K562 (cell line): ENCODE results near the gene LDB2. TPM values are rescaled to one million over a fixed set of nuclear protein-coding genes. Genes with fewer than 3 reads are reported as not detected.

ENCODE experiments used
- ATAC-seq: fragments of 200-7000 bp; cut with Tn5 transposase; 3 replicates; pipeline ENCODE4 v1.9.1; 2020; ENCODE audit warnings: moderate library complexity
- BruUV-seq: library from RNA; stranded (reverse); fragments of 400-500 nt; replicated peaks from 2 replicates; lab custom pipeline; 2021; lab: Mats Ljungman, UMichigan
- CTCF ChIA-PET: fragments of 300-600 bp; formaldehyde crosslinking; extraction: SDS; loops from one replicate; lab custom pipeline; 2021; ENCODE audit warnings: low intra/inter-chr PET ratio; lab: Yijun Ruan, JAX
- POLR2A ChIA-PET: fragments of 300-600, 350-650 bp; sonication (Branson Sonifier 250); formaldehyde crosslinking; extraction: SDS; loops from one replicate; lab custom pipeline; 2021; ENCODE audit warnings: antibody characterized with exemption, inconsistent platforms; lab: Yijun Ruan, JAX
- DNase-seq, 4 experiments: peaks; one replicate each; pipeline versions ENCODE4 v3.0.0 to v3.0.0-alpha.2; 2011 to 2018; ENCODE audit warnings: low spot score in 3 of 4, mixed read lengths in 3 of 4; ENCODE audit errors: extremely low read depth in 1 of 4
- FAIRE-seq: peaks from 2 replicates; lab custom pipeline; 2011; peaks lifted over from hg19 to GRCh38; lab: Jason Lieb, UNC
- H2AFZ ChIP-seq: 2 replicates; pipeline ENCODE4 v1.6.0; 2011; ENCODE audit warnings: low read depth, low read length, control low read depth, inconsistent platforms
- H3K27ac ChIP-seq: fragments of 200-600 bp; 3 replicates; pipeline ENCODE4 v1.8.0; 2011; ENCODE audit warnings: low read depth, mild to moderate bottlenecking, control low read depth, inconsistent platforms, low read length, moderate library complexity, mixed read lengths; ENCODE audit errors: extremely low read depth
- H3K27me3 ChIP-seq, 2 experiments: fragments of 300-600 bp in 1 of 2; 2 replicates in 1 of 2; 3 replicates in 1 of 2; pipeline versions ENCODE4 v1.6.0 to v1.8.0; 2011; ENCODE audit warnings: inconsistent platforms in 2 of 2, low read length in 2 of 2, mild to moderate bottlenecking in 1 of 2, mixed read lengths in 1 of 2, moderate library complexity in 1 of 2; ENCODE audit not compliant: control insufficient read depth in 2 of 2, insufficient read depth in 2 of 2
- H3K36me3 ChIP-seq: fragments of 300-600 bp; 3 replicates; pipeline ENCODE4 v1.8.0; 2011; ENCODE audit warnings: mild to moderate bottlenecking, low read length, inconsistent platforms; ENCODE audit not compliant: control insufficient read depth, insufficient read depth
- H3K4me1 ChIP-seq, 2 experiments: fragments of 200-600 bp in 1 of 2; replicated peaks in 1 of 2; 2 replicates in 1 of 2; 3 replicates in 1 of 2; pipeline versions ENCODE4 v1.5.1 to v1.8.0; 2011; ENCODE audit warnings: inconsistent platforms in 2 of 2, low read length in 2 of 2, mild to moderate bottlenecking in 1 of 2, mixed read lengths in 1 of 2, moderate library complexity in 1 of 2; ENCODE audit not compliant: control insufficient read depth in 2 of 2, insufficient read depth in 2 of 2
- H3K4me2 ChIP-seq: 2 replicates; pipeline ENCODE4 v1.6.1; 2011; ENCODE audit warnings: low read length, control low read depth, inconsistent platforms, mixed read lengths; ENCODE audit not compliant: insufficient read depth
- H3K4me3 ChIP-seq: fragments of 200-600 bp; sonication (generic), shearing (Covaris generic); 2 replicates; pipeline ENCODE4 v1.5.1; 2016; ENCODE audit warnings: control low read depth, inconsistent platforms
- H3K79me2 ChIP-seq: fragments of 200-600 bp; 3 replicates; pipeline ENCODE4 v1.8.0; 2011; ENCODE audit warnings: low read length, inconsistent platforms; ENCODE audit not compliant: control insufficient read depth, insufficient read depth
- H3K9ac ChIP-seq, 2 experiments: 2 replicates each; pipeline versions ENCODE4 v1.6.0 to v1.6.1; 2011; ENCODE audit warnings: low read depth in 2 of 2, low read length in 2 of 2, control low read depth in 1 of 2, inconsistent platforms in 1 of 2, mild to moderate bottlenecking in 1 of 2, mixed read lengths in 1 of 2; ENCODE audit not compliant: insufficient read depth in 1 of 2
- H3K9me1 ChIP-seq: one replicate; pipeline ENCODE4 v1.6.0; 2011; ENCODE audit warnings: inconsistent platforms, mild to moderate bottlenecking, low read length, moderate library complexity; ENCODE audit not compliant: control insufficient read depth, insufficient read depth
- H3K9me3 ChIP-seq: replicated peaks from 2 replicates; pipeline ENCODE4 v1.5.1; 2011; ENCODE audit warnings: low read depth, low read length, inconsistent platforms; ENCODE audit not compliant: control insufficient read depth, insufficient read depth
- H4K20me1 ChIP-seq: replicated peaks from 2 replicates; pipeline ENCODE4 v1.6.1; 2011; ENCODE audit warnings: low read length, inconsistent platforms, mixed read lengths; ENCODE audit not compliant: control insufficient read depth, insufficient read depth
- BCL6 ChIP-seq: fragments of 250-450 bp; sonication (Bioruptor Pico); IDR thresholded peaks from 2 replicates; pipeline ENCODE4 v1.4.0; 2020
- CBFB ChIP-seq: sonication (generic); formaldehyde crosslinking; IDR thresholded peaks from 2 replicates; pipeline ENCODE4 v1.4.0; 2020; ENCODE audit warnings: mild to moderate bottlenecking, missing genetic modification reagents
- ETV1 ChIP-seq: fragments of 450-650 bp; conservative IDR thresholded peaks from 2 replicates; pipeline ENCODE4 v1.6.1; 2016; ENCODE audit warnings: missing genetic modification characterization, control low read depth, low read depth, missing compliant biosample characterization
- IRF9 ChIP-seq: fragments of 450-650 bp; IDR thresholded peaks from 2 replicates; pipeline ENCODE4 v1.6.1; 2016; ENCODE audit warnings: missing biosample characterization, missing genetic modification characterization
- MAFK ChIP-seq: IDR thresholded peaks from 2 replicates; pipeline ENCODE4 v1.6.1; 2011; ENCODE audit warnings: low read length, improper control_type of control experiment
- MAZ ChIP-seq, 2 experiments: fragments of 450-650 bp in 1 of 2; sonication (generic) in 1 of 2; formaldehyde crosslinking; IDR thresholded peaks in 1 of 2; conservative IDR thresholded peaks in 1 of 2; 2 replicates each; pipeline versions ENCODE4 v1.4.0 to v1.5.0; 2020; ENCODE audit warnings: mild to moderate bottlenecking in 1 of 2, missing genetic modification reagents in 1 of 2
- NR3C1 ChIP-seq: sonication (generic); formaldehyde crosslinking; IDR thresholded peaks from 2 replicates; pipeline ENCODE4 v1.8.1; 2022; ENCODE audit warnings: missing genetic modification reagents
- RNF2 ChIP-seq: sonication (generic); IDR thresholded peaks from 2 replicates; pipeline ENCODE4 v1.6.1; 2016
- STAT5B ChIP-seq: fragments of 250-450 bp; sonication (Bioruptor Pico); IDR thresholded peaks from 2 replicates; pipeline ENCODE4 v1.8.0; 2021; ENCODE audit warnings: mild to moderate bottlenecking, inconsistent platforms
- XRCC3 ChIP-seq: fragments of 450-650 bp; IDR thresholded peaks from 2 replicates; pipeline ENCODE4 v1.6.1; 2017; ENCODE audit warnings: mild to moderate bottlenecking, moderate library complexity
- WGBS: fragments of 100-300 bp; shearing (Covaris generic); methylation state at CpG from one replicate; pipeline ENCODE4 v1.1.6; 2016; ENCODE audit warnings: low coverage, mixed read lengths; ENCODE audit not compliant: insufficient coverage; ENCODE audit errors: missing lambda C conversion rate; 5-methylcytosine and 5-hydroxymethylcytosine counted together
- in situ Hi-C: fragments of 300-500 bp; cut with MboI; formaldehyde crosslinking; loops from 4 replicates; pipeline ENCODE4 v1.15.0; 2018; ENCODE audit warnings: inconsistent platforms, mixed read lengths
- intact Hi-C: fragments of 100-400 bp; cut with micrococcal nuclease; formaldehyde crosslinking; loops from 2 replicates; pipeline ENCODE4 v1.14.2; 2022
- polyA plus RNA-seq, 8 experiments: library from polyadenylated mRNA; depleted of rRNA in 4 of 8; stranded (reverse) in 5 of 8; unstranded in 3 of 8; fragments of >200 nt; fragmentation: Nextera tagmentation in 2 of 8; fragmentation: Illumina TruSeq in 1 of 8; extraction: Ambion mirVana in 2 of 8; extraction: Trizol in 1 of 8; gene quantifications; 2 replicates each; pipeline versions ENCODE4 v1.2.1 to v1.2.3, GENCODE V29; 2011 to 2014; ENCODE audit warnings: inconsistent platforms in 1 of 8, missing spikeins in 1 of 8
- total RNA-seq, 7 experiments: library from RNA; depleted of rRNA in 6 of 7; stranded (reverse); fragments of >200 nt in 6 of 7; fragmentation: Illumina TruSeq in 2 of 7; extraction: Trizol in 2 of 7; gene quantifications; 2 replicates each; pipeline versions ENCODE4 v1.2.1 to v1.2.3, GENCODE V29; 2011 to 2021; ENCODE audit warnings: low replicate concordance in 1 of 7
- TF ChIP-seq, protein P1 (sequence below): fragments of 250-450 bp; sonication (Bioruptor Pico); IDR thresholded peaks from 2 replicates; pipeline ENCODE4 v1.5.0; 2021; ENCODE audit warnings: mild to moderate bottlenecking, moderate library complexity

LDB2 gene
- total and polyA plus RNA-seq, 9 of the 15 experiments (the other 6 are each of a cell fraction or from before 2014, with no cell fraction given): 0.10 to 0.20 TPM; not detected in 7

GRCh38 chr4:16524911-16525554, 373.4 kb downstream of the LDB2 start:
- Histone ChIP-seq H3K4me2 (no peak overlapping the region), H2AFZ (no peak overlapping the region), H4K20me1 (no peaks in the 10 kb centered on the region), H3K36me3 (no peaks in the 10 kb centered on the region), H3K79me2 (no peaks in the 10 kb centered on the region), H3K9me1 (no peaks in the 10 kb centered on the region), H3K27me3 (no peaks in the 10 kb centered on the region), H3K9ac (no peak overlapping the region), H3K4me1 (no peaks in the 10 kb centered on the region), H3K27ac (no peak overlapping the region), H3K9me3 (no peaks in the 10 kb centered on the region), H3K4me3 (no peak overlapping the region)
- DNase-seq (no peak), FAIRE-seq (no peak), ATAC-seq (no peak)
- WGBS: 0% methylated on average over 5 of the region's 5 CpGs
- BruUV-seq: no TSS peak
- intact Hi-C loops: no loop called here
- in situ Hi-C loops: no loop called here
- POLR2A ChIA-PET: no interaction called here
- CTCF ChIA-PET: no interaction called here
- no peak for TF ChIP-seq CBFB
- no peak for TF ChIP-seq XRCC3
- TF ChIP-seq RNF2: no peak
- TF ChIP-seq MAZ (CRISPR knock-in tag; conservative IDR thresholded peaks at IDR 0.05 in 1 of 2, IDR thresholded peaks at IDR 0.05 in 1 of 2): no peak
- no peak for TF ChIP-seq MAFK
- TF ChIP-seq BCL6 (CRISPR knock-in tag): no peak
- no peak for TF ChIP-seq ETV1
- TF ChIP-seq, protein P1, sequence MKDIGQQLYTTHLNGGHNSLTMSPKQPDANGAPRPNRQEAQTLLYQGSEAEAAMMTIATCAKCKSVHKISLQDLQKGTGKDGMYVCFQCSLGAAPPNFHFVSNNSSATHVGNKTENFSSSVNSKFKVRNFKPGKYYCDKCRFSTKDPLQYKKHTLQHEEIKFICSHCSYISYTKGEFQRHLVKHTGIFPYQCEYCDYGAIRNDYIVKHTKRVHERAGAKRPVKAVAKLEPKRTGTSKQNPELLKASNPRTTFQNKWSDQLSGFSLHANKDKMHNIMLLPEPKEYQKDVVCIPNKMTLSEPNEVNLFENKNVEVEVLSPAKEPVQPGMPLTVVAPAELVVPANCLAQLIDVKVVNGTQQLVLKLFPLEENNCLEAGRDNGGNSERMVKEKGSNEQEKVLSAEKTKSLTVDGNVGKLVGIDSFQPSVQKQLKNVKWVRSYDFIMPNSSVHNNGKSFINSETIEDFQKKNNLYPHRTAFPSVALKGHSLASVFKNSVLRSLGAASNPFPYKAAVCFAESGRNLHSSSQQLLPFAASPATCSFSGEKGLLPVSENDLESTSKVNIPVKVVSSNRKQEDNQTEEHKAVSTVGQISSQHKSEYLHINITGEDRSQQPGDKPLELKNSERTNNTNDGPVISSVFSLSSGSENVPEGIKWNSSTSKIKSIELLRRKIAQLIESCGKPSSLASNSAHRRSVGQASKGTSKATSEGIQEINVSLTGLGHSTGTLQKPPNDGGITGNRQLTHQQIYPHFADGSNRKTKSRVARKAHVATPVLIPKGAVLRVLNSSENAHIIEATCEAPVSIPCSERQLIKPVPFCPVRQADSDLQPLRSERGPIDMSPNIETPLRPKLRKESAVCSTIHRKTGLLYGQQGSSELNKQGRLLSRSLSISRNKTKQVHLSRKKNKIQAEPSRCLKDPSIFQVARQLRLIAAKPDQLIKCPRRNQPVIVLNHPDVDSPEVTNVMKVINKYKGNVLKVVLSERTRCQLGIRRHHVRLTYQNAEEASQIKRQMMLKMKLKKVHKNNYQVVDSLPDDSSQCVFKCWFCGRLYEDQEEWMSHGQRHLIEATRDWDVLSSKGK (CRISPR knock-in tag): no peak
- no peak for TF ChIP-seq STAT5B
- TF ChIP-seq IRF9 (tag): no peak
- TF ChIP-seq NR3C1 (CRISPR knock-in tag): no peak
